NCI-H2196 treated with DMSO at 0.1 percent for 48 hours (cell line): ENCODE measurements around the gene MACROD2.

Experiments
- DNase-seq: peaks from one replicate; lab custom pipeline; 2025; ENCODE audit not compliant: unreplicated experiment; lab: John Stamatoyannopoulos, UW

Gene MACROD2

GRCh38 chr20:15895126-15895525 is 1899.8 kb downstream of the MACROD2 start:
- DNase-seq: no peak

DNA sequence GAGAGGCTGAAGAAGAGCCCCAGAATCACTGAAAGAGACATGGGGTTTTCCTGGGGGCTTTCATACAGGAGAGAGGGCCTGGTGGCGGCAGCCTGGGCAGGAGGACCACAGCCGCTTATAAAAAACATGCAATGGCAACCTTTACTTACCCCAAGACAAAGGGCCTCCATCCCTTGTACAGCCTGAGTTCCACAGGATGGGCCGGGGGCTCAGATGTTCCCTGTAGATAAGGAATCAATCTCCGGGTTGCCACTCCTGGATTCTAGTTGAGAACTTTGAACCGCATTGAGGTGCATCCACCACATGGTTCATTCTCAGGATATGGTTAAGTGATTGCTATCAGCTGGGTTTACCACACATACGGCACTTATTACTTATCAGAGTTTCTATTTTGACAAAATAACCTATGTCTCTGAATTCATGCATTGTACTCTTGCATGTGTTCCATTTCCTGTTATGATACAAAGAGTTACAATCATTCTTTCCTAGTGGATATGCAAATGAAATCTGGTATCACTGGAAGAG is 1900.3 kb downstream of the MACROD2 start:
- no peak for DNase-seq

GRCh38 chr20:15899967-15900366 is 1904.7 kb downstream of the MACROD2 start:
- DNase-seq: no peak

DNA sequence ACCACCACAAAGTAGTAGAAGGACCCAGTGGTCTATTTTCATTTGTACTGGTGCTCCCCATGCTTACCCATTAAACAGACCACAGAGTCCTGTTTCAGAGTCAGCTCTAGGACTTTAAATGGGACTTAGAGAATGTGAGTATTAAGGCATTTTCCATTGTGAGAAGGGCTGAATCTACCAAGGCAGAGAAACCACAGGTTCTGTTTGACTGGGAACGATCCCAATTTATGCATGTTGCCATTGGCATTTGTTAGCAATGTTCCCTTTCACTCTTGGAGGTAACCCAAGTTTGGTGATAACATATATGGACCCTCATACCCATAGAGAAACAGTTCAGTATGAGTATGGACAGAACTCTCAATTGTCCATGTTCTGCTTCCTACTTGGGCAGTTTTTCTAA is 1905.1 kb downstream of the MACROD2 start:
- no peak for DNase-seq

GRCh38 chr20:15902493-15902892 is 1907.2 kb downstream of the MACROD2 start:
- DNase-seq: no peak

GRCh38 chr20:15905661-15906060 is 1910.3 kb downstream of the MACROD2 start:
- DNase-seq: no peak

- no peak for DNase-seq
Measured at GRCh38 chr20:15909995-15910394, 1914.7 kb downstream of the MACROD2 start.

GRCh38 chr20:15911581-15911980 is 1916.3 kb downstream of the MACROD2 start:
- DNase-seq: no peak

DNA sequence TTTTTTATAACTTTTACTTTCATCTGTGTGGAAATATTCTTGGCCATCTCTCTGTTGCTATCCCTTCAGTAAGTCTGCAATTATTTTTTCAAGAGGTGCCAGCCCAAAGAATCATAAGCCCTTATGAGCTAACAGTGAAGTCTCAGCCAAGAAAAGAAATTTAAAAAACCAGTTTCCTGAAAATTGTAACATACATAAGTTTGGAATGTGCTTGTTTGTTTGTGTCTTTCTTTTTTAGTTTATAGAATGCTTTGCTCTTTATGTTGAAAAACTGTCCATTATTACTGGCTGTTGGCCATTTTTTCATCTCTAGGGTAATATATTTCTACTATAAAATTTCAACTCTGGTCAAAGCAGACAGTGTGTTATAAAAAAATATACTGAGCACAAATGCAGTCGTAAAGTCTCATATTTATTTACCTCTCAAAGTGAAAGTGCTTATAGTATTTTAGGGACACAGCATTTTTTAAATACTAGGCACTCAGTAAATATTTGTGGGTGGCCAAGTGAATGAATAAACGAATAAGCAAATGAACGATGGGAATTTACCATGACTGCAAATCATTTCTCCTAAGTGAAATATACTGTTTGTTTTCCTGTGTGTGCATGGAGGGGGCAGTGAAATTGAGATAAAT is 1918.2 kb downstream of the MACROD2 start:
- DNase-seq: no peak

DNA sequence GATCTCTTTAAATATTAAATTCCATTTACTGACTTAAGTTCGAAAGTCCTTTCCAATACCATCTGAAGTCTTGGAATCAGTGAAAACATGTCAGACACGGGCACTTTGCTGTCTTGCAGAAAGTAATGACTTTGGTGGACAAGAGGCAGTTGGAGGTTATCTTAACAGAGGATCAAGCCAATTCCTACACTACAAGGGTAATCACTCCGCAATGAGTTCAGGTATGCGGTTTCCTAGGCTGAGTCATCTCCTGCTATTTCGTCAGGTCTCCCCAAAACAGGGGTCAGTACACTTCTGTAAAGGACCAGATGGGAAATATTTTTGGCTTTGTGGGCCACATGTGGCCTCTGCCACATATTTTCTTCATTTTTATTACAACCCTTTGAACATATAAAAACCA is 1921.3 kb downstream of the MACROD2 start:
- DNase-seq: no peak

GRCh38 chr20:15917283-15917682 is 1922.0 kb downstream of the MACROD2 start:
- no peak for DNase-seq

- DNase-seq: no peak
Measured at GRCh38 chr20:15918631-15919030, 1923.3 kb downstream of the MACROD2 start.

DNA sequence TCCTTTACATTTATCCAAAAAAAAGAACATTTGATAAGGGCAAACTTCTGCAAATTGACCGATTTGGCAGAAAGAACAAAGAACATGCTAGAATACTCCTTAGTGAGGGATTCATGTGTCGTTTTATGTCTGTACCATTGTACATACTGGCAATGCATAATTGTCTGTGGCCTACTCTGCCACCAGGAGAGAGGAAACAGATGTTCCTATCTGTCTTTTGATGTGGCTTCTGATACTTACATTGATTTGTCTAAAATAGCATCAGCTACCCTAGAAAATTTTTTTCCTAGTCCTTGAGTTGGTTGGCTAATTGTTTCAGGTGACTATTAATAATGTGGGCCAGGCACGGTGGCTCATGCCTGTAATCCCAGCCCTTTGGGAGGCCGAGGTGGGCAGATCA is 1923.8 kb downstream of the MACROD2 start:
- DNase-seq: no peak

DNA sequence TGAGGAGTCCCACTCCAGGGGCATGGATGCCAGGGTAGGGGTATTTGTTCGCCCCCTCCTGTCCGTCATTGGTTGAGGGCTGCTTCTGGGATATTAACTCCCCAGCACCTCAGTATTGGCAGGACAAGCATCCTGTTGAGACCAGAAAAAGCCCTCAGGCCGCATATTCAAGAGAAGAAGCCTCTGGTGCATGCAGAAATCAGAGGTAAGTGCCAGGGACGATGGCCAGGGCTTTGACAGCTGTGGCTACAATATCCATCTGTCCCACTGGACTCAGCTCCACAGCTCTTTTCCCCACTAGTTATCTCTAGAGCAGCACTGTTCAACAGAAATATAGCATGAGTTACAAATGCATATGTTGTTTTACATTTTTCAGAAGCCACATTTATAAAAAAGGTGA is 1926.6 kb downstream of the MACROD2 start:
- no peak for DNase-seq

GRCh38 chr20:15922556-15922955 is 1927.2 kb downstream of the MACROD2 start:
- no peak for DNase-seq

GRCh38 chr20:15923030-15923776 is 1927.9 kb downstream of the MACROD2 start:
- no peak for DNase-seq

- DNase-seq: no peak
Measured at GRCh38 chr20:15924556-15924955, 1929.2 kb downstream of the MACROD2 start.

GRCh38 chr20:15925376-15925775 is 1930.1 kb downstream of the MACROD2 start:
- no peak for DNase-seq

- DNase-seq: no peak
Measured at GRCh38 chr20:15927893-15928650, 1932.8 kb downstream of the MACROD2 start.

GRCh38 chr20:15928946-15929345 is 1933.6 kb downstream of the MACROD2 start:
- no peak for DNase-seq
